Activated CD4-positive, alpha-beta T cell treated with anti-CD3 and anti-CD28 coated beads, Interleukin-2, amount 50 U/mL, for 24 hours (primary cell): Measurements from ENCODE around the gene CD151.

Source experiments
- DNase-seq, 2 donors: peaks; one replicate each; pipeline ENCODE4 v3.0.0-alpha.2; 2020; ENCODE audit warnings: low read depth in 1 of 2, low spot score in 1 of 2

The CD151 gene

GRCh38 chr11:841981-842369 is 9.2 kb downstream of the CD151 start:
- DNase-seq: no peak

DNA sequence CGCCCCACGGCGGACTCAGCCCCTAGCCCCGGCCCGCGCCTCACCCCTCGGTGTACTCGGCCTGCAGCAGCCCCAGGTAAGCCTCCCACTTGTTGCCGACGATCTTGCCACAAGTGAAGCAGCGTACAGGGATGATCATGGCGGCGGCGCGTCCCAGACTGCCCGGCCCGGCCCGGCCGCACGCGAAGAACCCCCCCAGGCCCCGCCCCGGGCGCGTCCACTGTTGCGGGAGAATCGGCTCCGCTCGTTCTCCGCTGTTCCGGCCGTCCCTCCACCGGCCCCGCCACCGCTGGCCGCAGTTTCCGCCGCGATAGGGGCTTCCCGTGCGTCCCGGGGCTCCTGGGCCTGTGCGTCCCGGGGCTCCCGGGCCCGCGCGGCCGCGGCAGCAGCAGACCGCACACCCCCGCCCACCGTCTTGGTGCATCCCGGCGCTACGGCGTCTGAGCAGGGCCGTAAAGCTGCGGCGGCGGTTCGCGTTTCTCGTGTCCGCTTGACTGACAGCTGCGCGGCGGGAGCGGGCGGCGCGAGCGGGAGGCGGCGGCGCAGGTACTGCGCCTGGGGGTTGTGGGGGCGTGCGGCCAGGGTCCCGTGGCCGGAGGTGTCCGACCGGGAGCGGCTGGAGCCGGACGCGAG is 9.7 kb downstream of the CD151 start, which contains the start of the genes POLR2L and TSPAN4:
POLR2L (minus strand) TSS at position 160 of the 633 bp plus-strand sequence; CDS start at position 139, 21 bp downstream.
TSPAN4 (plus strand) TSS at position 483 of the 633 bp plus-strand sequence. CDS start 7,453 bp downstream, outside the sequence.
- peak; percentile 78 to 84 for DNase-seq

GRCh38 chr11:843086-843734 is 10.5 kb downstream of the CD151 start:
- no peak for DNase-seq

DNA sequence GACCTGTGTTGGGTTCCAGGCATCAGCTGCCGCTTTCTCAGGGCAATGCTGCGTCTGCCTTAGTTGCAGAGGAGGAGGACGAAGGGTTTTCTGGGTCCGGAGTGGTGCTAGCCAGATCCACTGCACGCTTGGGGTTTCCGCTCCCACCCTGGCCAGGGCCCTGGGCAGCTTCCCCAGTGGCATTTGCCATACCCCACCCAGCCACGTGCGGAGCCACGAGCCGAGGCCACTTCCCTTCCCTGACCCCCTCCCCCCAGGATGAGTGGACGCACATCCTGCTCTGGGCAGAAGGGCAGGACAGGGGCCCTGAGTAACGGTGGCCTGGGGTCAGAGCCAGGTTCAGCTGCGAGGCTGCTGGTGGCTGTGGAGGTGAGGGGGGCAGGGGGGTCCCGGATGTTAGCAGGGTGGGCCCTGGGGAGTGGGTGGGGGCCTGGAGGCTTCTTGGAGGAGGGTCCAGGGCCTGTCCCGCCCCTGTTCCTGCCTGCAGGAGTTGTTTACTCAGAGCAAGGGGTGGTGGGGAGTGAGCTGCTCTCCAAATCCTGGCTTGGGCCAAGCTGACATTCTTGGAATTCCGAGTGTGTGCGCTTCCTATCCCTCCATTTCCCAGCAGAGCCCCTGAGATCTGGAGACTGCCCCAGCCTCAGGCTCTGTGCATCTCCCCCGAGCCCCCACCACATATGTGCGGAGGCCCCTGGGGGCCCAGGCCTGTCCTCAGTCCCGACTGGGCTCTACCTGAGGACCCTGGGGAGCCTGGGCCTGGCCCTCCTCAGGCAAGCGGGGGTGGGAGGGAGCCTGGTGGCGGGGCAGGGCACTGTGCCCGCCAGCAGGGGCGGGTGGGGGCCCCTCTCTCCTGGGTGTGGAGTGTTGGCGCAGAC is 11.3 kb downstream of the CD151 start:
- DNase-seq: no peak

DNA sequence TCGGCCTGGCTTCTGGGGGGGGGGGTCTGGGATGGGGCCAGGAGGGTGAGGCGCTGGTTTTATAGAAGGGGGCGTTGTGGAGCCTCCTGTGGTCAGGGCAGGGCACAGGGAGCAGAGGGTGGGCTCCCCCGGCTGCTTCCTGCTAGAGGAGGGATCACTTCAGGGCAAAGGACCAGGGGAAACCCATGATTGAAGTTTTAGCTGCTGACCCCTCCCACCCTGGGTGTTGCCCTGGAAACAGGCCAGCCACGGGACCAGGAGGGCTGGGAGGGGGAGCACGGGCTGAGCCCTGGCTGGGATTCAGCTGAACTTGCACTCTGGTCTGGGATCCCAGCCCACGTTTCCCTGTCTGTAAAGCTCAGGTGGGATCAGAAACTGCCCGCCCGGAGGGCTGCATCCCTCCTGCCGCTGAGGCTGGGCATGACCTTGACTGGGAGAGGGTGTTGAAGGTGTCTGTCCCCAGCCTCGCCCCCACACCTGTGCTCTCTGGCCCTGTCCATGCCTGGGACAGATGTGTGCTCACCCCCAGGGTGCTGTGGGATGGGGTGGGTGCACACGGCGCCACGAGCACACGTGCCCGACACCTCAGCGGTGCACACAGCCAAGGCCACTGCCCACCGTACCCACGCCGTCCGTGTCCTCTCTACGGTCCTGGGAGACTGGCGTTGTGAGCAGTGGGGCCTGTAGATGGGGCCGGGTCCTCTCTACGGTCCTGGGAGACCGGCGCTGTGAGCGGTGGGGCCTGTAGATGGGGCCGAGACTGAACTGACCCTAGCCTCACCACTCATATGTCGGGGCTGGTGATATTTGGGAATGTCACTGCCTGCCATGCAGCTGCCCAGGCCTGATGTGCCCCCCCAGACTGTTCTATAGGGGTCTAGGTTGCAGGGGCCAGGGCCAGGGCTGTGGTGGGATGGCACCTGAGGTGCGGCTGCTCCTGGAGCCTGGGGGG is 12.2 kb downstream of the CD151 start:
- DNase-seq: no peak

DNA sequence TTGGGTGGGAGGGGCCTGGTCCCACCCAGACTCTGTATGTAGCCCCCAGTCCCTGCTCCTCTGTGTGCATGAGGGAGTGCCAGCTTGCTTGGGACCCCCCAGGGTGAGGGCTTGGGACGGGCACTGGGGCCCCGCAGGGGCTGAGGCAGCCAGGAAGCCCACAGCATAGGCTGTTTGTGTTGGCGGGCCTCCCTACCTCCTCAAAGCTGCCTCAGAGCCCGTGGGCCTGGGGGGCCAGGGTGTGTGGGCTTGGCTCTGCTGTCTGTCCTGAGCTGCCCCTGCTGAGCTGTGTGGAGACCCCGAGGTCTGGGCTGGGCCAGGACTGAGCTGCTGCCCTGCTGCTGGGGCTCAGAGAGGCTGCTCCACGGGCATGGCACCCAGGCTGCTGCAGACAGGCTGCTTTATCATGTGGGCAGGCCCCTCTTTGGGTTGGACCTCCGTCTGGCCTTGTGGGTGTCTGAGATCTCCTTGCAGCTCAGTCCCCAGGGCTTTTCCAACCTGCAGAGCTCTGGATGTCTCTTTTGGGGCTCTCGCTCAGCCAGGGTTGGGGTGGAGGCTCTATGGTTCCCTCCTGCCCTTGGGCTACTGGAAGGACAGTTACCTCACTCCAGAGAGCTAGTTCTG is 13.2 kb downstream of the CD151 start:
- DNase-seq: no peak

DNA sequence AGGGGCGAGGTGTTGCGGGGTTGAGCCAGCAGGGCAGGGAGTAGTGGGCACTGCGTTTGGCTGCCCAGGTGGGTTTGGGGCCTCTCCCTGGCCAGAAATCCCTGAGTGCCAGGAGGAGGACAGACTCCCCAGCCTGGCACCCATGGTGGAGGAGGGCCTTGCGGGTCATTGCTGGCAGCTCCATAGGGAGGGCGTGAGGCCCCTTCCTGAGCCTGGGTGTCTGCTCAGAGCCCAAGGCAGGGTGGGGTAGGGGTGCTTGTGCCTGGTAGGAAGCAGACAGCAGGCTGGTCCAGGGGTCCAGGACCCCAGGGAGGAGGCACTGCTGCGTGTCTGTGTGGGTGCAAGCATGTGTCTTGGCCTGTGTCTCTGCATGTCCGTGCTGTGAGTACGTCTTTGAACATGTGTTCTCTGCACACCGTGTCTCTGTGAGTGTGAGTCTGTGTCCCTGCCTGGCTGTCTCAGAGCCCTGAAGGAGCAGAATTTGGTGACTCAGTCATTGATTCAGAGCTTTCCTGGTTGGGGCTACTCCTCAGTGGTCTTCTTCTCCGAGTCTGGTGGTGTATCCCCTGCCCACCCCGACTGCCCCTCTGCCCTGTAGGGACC is 13.8 kb downstream of the CD151 start:
- no peak for DNase-seq

DNA sequence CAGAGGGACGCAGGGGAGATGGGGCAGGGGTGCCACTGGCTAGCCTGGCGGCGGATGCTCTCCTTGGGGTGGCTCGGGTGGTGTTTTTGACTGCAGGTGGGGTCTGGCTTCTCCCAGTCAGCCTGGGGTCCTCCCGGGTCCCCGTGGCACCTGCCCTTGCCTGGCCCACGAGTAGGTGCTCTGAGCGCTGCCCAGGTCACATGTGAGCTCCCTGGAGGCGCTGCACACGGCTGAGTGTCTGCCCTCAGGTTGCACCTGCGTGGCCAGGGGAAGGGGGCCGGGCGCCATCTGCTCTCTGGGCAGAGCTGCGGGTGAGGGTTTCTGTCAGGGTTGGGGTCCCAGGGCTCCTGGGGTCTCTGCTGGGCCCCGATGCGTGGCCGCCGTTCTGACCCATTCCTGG is 15.1 kb downstream of the CD151 start:
- no peak for DNase-seq

DNA sequence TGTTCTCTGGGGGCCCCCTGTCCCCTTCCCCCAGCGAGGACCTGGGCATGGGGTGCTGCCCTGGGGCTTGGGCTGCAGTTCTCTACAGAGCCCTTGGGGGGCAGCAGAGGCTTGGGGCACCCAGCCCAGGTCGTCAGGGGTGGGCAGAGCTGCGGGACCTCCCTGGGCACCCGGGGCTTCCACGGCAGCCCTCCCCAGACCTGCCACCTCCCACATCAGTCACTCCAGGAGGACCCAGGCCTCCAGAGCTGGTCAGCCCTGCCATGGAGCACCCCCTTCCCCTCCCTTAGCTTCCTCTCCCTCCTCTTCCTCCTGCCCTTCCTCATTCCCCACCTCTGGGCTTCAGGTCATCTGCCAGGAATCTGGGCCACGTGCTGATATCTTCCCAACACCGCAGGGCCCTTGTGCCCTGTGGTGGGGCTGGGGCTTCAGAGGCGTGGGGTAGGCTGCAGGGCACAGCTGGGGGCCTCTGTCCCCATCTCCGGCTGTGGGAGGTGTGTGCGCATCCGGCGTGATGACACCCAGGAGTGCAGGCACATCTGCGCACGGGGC is 15.7 kb downstream of the CD151 start:
- peak; percentile 42 to 46 for DNase-seq

DNA sequence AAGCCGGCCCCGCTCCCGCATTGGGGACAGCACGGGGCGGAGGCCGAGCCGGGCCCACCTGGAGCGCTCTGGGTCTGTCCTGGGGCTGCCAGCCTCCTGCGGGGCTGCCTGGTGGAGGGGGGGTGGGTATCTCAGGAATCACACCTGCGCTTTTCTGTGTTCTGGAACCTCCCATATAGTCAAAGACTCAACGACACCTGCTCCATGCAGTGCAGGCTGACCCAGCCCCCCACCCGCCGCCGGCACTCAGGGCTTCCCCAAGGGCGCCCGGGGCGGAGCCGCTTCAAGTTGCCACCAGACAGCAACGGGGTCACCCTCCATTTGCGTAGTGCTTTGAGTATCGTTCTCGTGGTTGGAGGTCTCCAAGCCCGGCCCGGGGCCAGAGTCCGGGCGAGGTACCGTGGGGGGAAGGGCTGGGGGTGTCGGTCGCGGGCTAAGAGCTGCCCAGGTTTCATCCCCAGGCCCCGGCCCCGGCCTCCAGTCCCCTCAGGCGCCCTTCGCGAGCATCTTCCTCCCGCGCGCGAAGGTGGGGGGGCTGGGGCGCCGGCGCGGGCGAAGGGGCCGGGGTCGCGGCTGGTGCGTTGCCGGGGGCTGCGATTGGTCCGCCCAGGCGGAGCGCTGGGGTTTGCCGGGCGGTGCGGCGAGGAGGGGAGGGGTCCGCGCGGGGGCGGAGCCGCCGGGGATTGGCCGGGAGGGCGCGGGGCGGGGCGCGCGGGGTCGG is 16.5 kb downstream of the CD151 start:
- no peak for DNase-seq

GRCh38 chr11:849951-850774 is 17.4 kb downstream of the CD151 start:
- no peak for DNase-seq

DNA sequence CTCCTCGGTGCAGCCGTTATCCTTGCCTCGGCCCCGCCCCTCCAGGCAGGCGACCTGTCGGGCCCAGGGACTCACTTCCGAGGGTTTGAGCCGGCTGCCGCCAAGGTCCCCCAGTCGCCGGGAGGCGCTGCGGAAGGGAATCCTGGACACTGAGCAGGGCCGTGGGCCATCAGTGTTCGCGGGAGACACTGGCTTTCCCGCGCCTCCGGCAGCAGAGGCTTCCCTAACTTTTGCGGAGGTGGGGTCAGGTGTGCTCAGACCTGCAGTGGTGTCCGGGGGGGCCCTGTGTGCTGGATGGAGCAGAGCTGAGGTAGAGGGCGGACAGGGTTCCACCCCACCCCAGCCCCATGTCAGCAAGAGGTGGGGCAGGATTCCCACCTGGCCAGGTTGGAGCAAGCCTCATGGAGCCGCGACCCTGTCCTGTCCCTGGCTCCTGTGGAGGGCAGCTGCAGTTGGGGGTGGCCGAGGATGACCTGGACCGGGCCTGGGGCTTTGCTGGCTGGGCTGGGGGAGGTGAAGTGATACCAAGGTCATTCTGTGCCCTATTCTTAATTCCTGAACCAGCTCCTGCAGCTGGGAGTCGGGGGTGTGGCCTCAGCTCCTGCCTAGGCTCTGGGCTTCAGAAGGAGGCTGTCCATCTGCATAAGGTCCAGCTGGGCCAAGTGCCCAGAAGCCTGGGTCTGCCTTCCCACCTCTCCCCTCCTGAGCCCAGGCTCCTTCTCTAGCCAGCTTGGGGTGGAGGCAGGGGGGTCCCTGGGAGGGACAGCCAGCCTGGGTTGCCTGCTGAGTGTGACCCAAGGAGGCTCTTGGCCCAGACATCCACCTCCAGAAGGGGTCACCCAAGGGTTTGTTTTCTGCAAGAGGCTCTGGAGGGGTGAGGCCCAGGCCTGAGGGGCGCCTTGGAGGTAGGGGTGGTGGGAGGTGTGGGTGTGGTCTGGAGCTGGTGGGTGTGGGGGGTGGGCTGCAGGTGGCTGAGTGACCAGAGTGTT is 18.3 kb downstream of the CD151 start:
- no peak for DNase-seq

DNA sequence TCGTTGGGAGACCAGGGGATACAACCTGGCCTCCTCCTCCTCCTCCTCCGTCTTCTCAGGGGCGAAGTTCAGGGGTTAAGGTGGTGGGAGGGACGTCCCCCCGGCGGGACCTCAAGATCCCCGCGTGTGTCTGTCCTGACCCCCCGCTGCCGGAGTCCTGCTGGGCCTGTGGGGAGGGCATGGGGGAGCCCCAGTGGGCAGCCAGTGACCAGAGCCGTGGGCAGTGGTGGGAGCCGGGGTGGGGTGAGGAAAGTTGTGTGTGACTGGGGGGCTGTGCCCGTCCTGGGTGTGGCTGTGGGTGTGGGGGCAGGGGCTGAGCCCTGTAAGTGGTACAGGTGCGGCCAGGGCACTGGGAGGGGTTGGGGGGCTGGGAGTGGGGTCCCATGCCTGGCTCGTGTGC is 20.0 kb downstream of the CD151 start:
- DNase-seq: no peak

GRCh38 chr11:853682-854448 is 21.1 kb downstream of the CD151 start:
- DNase-seq: no peak

DNA sequence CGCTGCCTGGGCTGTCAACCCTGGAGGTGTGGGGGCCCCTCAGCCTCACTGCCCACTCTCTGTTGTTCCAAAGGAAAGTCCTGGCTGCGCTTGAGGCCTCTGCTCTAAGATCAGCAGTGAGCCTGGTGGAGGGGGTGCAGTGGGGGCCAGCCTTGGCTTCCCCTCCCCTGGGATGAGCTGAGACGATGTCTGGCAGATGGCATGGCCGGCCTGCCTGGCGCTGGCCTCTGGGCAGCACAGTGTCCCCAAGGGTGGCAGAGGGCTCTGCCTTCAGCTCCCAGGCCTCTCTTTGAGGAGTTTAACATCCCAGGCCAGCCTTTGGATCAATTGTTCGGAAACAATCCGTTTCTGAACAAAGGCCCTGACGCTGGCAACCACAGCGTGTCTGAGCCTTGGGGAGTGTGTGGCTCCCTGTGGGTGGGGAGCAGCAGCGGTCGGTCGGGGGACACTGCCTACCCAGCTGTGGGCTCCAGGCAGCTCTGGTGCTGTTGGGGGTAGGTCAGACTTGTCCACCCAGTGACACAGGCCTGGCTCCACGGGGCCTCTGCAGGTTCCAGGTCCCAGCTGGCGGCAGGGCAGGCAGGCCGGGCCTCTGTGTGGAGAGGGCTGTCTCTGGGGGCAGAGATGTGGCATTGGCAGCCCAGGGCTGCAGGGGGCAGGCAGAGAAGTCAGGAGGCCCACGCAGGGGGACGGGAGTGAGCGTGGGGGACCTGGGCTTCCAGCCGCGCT is 22.0 kb downstream of the CD151 start:
- no peak for DNase-seq

DNA sequence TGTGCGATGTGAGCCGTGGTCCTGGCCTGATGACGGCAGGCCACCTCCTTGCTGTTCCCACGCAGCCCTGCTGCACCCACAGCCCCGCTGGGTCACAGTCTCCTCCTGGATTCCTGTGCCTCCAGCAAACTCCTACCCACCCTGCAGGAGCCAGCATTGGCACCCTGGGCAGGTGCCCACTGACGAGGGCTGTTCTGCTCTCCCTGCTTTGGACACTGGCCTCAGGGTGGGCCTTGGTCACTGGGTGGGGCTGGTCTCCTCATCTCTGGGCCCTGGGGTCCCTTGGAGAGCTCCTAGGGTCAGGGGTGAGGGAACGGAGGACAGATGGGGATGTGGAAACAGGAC is 22.6 kb downstream of the CD151 start:
- DNase-seq: no peak
